Ovary (tissue), 3 donors: ENCODE results near the gene TOB1.

Experiments
- POLR2A ChIP-seq: fragments of 450-650 bp; IDR thresholded peaks from one replicate; pipeline ENCODE4 v1.6.1; 2017; ENCODE audit warnings: antibody characterized with exemption, mild to moderate bottlenecking, moderate library complexity
- TF ChIP-seq, protein P1 (sequence below), 3 donors: fragments of 450-650 bp in 2 of 3; fragments of 200-600 bp in 1 of 3; IDR thresholded peaks; one replicate each; pipeline versions ENCODE4 v1.5.1 to v1.8.0; 2016 to 2022; ENCODE audit warnings: antibody characterized with exemption in 3 of 3, mild to moderate bottlenecking in 1 of 3
- donor health status: DM: no; HTN: no; CAD: no.

- no peak for TF ChIP-seq POLR2A
- TF ChIP-seq, protein P1, sequence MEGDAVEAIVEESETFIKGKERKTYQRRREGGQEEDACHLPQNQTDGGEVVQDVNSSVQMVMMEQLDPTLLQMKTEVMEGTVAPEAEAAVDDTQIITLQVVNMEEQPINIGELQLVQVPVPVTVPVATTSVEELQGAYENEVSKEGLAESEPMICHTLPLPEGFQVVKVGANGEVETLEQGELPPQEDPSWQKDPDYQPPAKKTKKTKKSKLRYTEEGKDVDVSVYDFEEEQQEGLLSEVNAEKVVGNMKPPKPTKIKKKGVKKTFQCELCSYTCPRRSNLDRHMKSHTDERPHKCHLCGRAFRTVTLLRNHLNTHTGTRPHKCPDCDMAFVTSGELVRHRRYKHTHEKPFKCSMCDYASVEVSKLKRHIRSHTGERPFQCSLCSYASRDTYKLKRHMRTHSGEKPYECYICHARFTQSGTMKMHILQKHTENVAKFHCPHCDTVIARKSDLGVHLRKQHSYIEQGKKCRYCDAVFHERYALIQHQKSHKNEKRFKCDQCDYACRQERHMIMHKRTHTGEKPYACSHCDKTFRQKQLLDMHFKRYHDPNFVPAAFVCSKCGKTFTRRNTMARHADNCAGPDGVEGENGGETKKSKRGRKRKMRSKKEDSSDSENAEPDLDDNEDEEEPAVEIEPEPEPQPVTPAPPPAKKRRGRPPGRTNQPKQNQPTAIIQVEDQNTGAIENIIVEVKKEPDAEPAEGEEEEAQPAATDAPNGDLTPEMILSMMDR (IDR thresholded peaks at IDR 0.05), result no peak
Observed at GRCh38 chr17:50871898-50872297, 5.7 kb upstream of the TOB1 start.
